Measurements from ENCODE around the gene ZNF493. TPM values are rescaled to one million over a fixed set of nuclear protein-coding genes. Genes with fewer than 3 reads are reported as not detected.

ZNF493 gene
- total and polyA plus RNA-seq, 10 donors = 7.9 to 85.4 (median 35.4) TPM

GRCh38 chr19:21402303-21402985 is 5.5 kb downstream of the ZNF493 start:
- 63 to 78% (median 73%) methylated on average over 1 of the region's 1 CpG for WGBS, 5 donors
- DNase-seq = no peak
- H3K27me3 ChIP-seq (replicated peaks in 1 of 7) = no peaks in the 10 kb centered on the region
- peaks cover 0 to 73% (median 37%) of the 10 kb centered on the region in 8 donors for H3K9me3 ChIP-seq
- H3K36me3 ChIP-seq = peaks cover 3 to 88% (median 46%) of the 10 kb centered on the region in 6 donors
- intact Hi-C loops (cut with DNase I; ENCODE audit: low total_unique reads) = no loop called here
- no peak overlapping the region for H3K4me3 ChIP-seq
- peaks cover 5 to 45% (median 25%) of the 10 kb centered on the region in 6 donors for H3K4me1 ChIP-seq
- no peak overlapping the region for H3K27ac ChIP-seq
- TF ChIP-seq CTCF (IDR thresholded peaks at IDR 0.05 in 8 of 11, conservative IDR thresholded peaks at IDR 0.05 in 3 of 11) = no peak
- no peak for TF ChIP-seq POLR2AphosphoS5 (IDR thresholded peaks at IDR 0.05)
- TF ChIP-seq POLR2A (IDR thresholded peaks at IDR 0.05) = no peak

GRCh38 chr19:21410166-21410565 is 13.2 kb downstream of the ZNF493 start:
- WGBS, 5 donors = 79 to 96% (median 88%) methylated on average over 1 of the region's 1 CpG
- no peaks in the 10 kb centered on the region for H3K4me1 ChIP-seq
- intact Hi-C loops (cut with DNase I; ENCODE audit: low total_unique reads) = no loop called here
- H3K36me3 ChIP-seq = peaks cover 3 to 100% (median 82%) of the 10 kb centered on the region in 6 donors
- DNase-seq = no peak
- no peaks in the 10 kb centered on the region for H3K27me3 ChIP-seq (replicated peaks in 1 of 7)
- peaks cover 3 to 100% (median 79%) of the 10 kb centered on the region in 8 donors for H3K9me3 ChIP-seq
- TF ChIP-seq POLR2A (IDR thresholded peaks at IDR 0.05) = no peak
- TF ChIP-seq POLR2AphosphoS5 (IDR thresholded peaks at IDR 0.05) = no peak
- TF ChIP-seq CTCF (IDR thresholded peaks at IDR 0.05 in 8 of 11, conservative IDR thresholded peaks at IDR 0.05 in 3 of 11) = no peak
- H3K27ac ChIP-seq = no peak overlapping the region
- H3K4me3 ChIP-seq = no peak overlapping the region

GRCh38 chr19:21422244-21422643 is 25.3 kb downstream of the ZNF493 start:
- intact Hi-C loops (cut with DNase I; ENCODE audit: low total_unique reads) = no loop called here
- Histone ChIP-seq H3K27me3 (replicated peaks in 1 of 7) (no peaks in the 10 kb centered on the region), H3K27ac (no peak overlapping the region), H3K4me3 (no peak overlapping the region), H3K36me3 (peaks cover 0 to 59% (median 24%) of the 10 kb centered on the region in 6 donors), H3K4me1 (no peaks in the 10 kb centered on the region), H3K9me3 (peaks cover 41 to 100% (median 99%) of the 10 kb centered on the region in 8 donors)
- no peak for TF ChIP-seq POLR2AphosphoS5 (IDR thresholded peaks at IDR 0.05)
- TF ChIP-seq CTCF (IDR thresholded peaks at IDR 0.05 in 8 of 11, conservative IDR thresholded peaks at IDR 0.05 in 3 of 11) = no peak
- no peak for TF ChIP-seq POLR2A (IDR thresholded peaks at IDR 0.05)
- DNase-seq = no peak

Measured in spleen (tissue), 11 donors.